GM21723 (cell line): ENCODE results near the gene IRF1.

Experiments
- ATAC-seq: cut with Tn5 transposase; IDR thresholded peaks from one replicate; pipeline ENCODE4 v1.9.1; 2021; ENCODE audit warnings: mild to moderate bottlenecking, moderate library complexity; ENCODE audit not compliant: unreplicated experiment

IRF1 gene

DNA sequence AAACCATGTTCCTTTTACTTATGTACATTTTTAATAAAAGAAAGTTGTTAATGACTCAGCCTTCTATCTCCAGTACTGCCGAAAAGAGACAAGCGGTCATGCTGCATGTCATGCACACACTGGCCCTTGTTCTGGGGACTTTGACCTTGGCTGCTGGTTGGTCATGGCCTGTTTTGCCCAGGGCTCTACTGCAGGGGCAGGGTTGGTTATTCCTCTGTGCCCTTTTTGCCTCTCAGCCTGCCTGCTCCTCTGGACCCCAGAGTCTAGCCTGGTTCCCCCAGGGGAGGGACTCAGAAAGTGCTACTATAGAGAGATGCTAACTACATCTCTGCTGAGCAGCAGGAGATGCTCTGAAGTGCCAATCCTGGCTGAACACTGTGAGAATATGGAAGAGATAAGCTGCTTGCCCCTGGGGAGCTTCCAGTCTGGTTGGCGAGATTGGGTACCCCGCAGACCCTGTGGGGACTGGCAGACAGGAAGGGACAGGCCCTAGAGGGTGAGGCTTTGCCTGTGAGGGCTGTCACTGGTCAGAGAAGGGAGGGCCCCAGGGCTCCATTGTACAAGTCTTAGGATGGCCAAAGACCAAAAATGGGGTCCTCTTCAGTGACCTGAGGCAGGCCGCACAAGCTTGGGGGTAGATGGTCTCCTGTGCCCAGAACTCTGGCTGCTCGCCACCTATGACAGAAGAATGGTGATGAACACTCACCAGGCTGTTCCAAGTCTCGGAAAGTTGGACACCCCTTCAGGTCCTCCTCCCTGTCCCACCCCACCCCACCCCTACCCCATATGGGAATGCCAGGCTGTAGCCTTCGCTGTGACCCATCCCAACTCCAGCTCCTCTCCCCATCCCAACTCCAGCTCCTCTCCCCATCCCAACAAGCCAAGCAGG is 14.3 kb downstream of the IRF1 start:
- ATAC-seq: no peak

DNA sequence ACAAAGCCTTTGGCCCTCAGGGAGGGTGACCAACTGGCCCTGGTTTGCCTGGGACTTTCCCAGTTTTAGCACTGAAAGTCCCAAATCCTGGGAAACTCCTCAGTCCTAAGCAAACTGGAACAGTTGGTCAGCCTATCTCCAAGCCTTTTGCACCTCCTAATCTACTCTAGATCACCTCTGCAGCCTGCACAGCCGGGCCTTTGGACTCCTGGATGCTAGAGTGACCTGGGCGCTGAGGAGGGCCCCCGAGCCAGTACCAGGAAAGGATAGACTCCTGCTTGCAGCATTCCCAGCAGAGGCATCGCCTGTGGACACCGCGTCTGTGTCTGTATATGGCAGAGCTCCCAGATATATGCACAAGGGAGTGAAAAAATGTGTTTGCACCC is 15.1 kb downstream of the IRF1 start:
- ATAC-seq: no peak

DNA sequence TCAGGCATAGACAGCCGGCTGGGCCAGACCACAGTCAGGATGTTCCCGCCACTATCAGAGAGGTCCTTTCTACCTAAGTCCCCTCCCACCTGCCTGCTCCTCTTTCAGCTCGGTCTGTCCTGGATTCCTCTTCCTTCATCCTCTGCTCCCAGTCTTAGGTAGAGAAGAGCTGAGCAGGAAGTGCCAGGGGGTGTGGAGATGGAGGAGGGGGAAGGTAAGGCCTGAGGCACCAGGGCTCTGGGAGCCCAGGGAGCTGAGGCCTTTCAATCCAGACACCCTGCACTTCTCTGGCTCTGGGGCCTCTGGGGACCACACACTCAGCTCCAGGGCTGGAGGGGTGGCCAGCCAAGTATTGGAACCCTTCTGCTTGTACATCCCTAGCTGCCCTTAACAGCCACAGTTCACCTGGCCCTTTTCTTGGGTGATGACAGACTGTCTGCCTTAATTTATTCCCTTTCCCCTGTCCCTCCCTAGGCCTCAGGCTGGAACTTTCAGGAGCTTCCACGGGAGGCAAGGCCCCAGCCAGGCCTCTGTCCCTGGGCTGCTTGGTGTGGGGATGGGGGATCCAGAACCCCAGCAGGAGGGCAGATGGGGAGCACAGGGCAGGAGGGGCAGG is 15.6 kb downstream of the IRF1 start:
- no peak for ATAC-seq

DNA sequence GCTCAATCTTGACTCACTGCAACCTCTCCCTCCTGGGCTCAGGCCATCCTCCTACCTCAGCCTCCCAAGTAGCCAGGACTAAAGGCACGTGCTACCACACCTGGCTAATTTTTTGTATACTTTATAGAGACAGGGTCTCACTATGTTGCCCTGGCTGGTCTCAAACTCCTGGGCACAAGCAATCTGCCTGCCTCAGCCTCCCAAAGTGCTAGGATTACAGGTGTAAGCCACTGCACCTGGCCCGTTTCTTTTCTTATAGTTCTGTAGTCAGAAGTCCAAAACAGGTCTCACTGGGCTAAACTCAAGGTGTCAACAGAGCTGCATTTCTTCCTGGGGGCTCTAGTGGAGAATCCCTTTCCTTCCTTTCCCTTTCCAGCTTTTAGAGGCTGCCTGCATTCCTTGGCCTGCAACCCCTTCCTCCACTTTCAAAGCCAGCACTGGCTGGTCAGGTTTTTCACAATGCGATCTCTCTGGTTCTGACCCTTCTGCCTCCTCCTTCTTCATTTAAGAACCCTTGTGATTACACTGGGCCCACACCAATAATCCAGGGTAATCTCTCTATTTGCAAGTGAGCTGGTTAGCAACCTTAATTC is 16.3 kb downstream of the IRF1 start:
- no peak for ATAC-seq

DNA sequence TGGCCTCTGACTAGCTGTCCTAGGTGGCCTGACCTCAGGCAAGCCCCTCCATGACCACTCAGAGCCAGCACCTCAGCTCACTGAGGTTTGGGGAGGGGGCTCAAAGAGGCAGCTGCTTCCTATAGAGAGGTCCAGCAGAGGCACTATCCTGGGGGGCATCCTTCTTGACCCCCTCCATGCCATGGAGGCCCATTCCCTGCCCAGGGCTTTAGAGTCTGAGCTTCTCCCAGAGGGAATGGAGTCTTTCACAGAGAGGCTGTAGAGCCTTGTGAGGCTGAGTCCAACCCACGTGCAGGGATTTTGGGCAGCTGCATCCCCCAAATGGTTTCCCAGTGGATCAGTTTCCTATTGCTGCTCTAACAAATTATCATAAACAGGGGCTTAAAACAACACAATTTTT is 16.9 kb downstream of the IRF1 start:
- no peak for ATAC-seq

DNA sequence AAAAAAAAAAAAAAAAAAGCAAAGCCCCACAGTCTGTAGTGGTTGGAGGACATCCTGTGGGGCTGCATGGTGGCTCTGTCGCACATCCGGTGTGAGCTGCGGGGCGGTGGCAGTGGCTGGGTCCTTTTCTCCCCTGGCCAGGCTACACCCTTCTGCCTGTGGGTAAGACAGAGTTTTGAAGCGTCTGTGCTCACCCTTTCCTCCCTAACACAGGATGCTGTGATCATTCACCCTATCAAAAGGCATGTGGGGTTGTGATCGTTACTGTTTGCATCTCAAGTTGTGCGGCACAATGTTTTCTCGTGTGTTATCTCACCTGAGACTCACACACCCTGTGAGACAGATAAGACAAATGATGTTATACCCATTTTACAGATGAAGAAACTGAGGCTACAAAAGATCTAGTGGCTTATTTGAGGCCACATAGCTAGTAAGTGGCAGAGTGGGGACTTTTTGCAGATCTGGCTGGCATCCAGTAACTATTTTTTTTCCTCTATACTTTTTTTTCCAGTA is 17.5 kb downstream of the IRF1 start:
- peak; percentile 71 for ATAC-seq

DNA sequence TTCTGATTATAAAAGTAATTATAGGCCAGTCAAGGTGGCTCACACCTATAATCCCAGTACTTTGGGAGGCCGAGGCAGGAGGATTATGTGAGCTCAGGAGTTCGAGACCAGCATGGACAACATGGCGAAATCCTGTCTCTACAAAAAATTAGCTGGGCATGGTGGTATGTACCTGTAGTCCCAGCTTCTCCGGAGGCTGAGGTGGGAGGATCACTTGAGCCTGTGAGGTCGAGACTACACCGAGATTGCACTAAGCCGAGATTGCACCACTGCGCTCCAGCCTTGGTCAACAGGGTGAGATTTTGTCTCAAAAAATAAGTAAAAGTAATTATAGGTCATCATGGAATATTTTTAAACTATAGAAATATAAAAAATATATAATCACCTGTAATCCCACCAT is 18.1 kb downstream of the IRF1 start:
- no peak for ATAC-seq

DNA sequence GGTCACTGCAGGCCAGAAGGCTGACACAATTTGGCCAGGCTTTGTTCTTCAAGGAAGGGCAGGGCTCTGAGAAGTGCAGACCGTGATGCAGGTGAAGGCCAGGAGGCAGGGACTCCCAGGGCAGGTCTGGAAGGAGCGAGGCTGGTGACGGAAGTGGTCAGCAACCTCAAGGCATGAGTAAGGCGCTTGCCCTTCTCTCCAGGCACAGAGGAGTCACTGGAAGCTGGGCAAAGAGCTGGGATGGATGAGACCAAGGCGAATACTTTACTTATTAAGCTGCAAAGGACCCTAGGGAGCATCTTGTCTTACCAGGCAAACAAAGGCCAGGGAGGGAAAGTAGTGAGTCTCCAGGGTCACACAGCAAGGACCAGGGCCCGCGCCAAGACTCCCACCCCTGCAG is 18.6 kb downstream of the IRF1 start:
- ATAC-seq: no peak

DNA sequence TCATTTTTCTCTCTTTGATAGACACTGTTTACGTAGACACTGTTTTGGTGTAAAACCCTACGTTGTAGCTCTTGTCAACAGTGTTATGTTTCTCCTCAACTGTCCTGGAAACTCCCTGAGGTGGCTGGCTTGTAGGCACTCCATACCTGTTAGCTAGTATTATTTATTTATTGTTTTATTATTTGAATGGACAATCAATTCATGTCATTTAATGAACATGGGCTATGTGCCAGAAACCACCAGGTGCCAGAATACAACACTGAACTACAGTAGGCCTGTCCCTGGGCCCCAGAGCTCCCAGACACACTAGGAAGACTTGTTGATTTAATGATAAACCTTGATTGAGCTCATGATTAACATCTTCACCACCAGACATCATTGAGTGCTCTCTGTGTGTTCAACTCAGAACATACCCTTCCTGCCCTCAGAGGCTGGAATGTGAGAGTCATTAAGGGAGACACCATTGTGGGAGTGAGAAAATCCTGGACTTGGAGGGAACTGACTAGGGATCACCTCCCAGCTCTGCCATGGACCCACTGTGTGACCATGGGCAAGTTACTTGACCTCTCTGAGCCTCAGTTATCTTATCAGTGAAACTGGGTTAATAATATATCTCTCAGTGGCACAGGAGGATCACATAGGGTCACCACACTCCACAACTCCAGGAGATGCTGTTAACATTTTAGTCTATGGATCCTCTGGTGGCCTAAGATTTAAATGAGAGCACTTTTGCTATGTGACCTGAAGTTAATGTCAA is 19.2 kb downstream of the IRF1 start:
- ATAC-seq: no peak

DNA sequence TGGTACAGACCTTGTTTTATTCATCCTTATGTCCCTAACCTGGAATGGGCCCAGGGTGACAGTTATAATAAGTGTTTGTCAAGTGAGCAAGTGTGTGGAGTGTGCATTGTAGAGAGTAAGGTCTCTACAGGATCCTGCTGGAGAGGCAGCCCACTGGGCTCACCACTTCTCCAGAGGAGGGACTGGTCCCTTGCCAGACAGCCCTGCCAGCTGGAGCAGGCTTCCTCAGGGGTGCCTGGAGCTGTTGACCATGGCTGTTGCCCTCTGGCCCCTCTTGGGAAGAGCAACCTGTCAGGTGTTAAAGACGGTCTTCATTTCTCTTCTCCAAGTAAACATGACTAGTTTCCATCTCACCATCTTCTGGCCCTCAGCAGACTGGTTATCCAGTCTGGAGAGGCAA is 20.0 kb downstream of the IRF1 start:
- no peak for ATAC-seq

DNA sequence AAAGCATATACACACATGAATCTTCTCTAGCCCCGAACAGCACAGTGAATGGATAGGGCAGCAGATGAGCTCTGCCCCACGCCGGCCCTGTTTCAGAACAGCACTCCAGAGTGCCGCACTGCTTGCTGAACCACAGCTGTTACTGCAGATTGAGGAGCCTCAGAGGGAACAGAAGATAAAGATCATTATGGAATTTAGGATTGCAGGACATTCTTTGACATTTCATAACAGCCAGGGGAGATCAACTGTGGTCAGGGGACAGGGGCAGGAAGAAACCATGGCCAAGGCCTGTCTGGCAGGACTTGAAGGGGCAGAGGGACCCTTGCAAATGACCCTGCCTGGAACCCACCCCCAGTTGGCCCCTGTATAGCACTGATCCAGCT is 20.6 kb downstream of the IRF1 start:
- no peak for ATAC-seq

DNA sequence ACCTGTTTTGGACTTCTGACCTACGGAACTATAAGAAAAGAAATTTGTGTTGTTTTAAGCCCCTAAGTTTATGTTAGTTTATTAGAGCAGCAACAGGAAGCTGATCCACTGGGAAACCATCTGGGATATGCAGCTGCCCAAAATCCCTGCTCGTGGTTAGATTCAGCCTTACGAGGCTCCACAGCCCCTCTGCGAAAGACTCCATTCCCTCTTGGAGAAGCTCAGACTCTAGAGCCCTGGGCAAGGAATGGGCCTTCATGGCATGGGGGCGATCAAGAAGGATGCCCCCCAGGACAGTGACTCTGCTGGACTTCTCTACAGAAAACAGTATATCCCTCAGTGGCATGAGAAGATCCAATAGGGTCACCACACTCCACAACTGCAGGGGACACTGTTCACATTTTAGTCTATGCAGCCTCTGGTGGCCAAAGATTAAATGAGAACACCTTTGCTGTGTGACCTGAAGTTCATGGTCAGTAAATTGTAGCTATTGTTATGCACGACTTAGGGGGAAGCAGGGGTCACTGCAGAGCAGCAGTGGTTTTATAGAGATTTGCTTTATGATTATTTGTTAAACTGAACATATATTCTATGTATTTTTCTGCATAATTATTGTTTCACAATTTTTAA is 21.1 kb downstream of the IRF1 start:
- ATAC-seq: no peak

DNA sequence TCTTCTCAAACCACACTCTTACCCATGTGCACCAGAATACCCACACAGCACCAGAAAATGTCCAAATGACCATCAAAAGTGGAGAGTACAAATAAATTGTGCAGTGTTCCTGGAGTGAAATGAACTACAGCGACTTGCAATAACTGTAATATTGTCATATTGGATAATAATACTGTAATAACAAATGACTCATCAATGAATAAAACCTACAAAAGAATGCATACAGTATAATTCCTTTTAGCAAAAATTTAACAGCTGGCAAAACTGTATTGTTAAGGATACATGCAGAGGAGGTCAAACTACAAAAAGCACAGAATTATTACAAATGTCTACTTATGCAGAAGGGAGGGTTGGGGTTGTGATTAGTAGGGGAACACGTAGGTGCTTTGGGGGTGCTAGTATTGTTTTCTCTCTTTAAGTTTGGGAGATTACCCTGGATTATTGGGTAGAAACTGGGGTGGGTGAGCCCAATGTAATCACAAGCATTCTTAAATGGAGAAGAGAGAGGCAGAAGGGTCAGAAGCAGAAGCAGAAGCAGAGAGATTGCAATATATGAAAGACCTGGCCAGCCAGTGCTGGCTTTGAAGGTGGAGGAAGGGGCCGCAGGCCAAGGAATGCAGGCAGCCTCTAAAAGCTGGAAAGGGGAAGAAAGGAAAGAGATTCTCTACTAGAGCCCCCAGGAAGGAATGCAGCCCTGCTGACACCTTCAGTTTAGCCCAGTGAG is 21.8 kb downstream of the IRF1 start:
- ATAC-seq: no peak

DNA sequence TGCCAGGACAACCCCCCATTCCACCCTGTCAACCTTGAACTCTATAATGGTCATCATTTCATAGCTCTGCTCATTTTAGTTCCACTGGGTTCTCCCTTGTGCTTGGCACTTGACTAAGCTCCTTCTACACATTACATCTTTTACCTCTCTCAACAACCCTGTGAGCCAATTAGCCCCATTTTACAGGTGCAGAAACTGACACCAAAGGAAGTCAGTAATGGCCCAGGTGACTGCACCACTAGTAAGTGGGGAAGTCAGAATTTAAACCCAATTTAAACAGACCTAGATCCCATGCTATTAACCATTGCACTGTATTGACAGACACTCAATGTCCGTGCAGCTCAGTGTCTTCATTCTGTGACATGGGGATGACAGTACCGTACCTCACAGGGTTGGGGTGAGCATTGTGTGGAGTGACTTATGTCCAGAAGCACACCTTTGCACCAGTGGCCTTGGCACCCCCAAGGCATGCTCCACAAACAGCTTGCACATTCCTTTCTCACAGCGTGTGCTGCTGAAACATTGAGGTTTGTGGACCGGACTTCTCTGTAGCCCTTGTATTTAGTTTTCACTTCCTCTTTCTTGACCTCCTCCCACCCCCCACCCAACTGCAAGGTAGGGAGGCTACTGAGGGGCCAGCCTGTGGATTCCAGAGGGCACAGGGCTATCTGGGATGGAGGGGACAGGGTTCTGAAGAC is 23.1 kb downstream of the IRF1 start:
- peak; percentile 44 for ATAC-seq

DNA sequence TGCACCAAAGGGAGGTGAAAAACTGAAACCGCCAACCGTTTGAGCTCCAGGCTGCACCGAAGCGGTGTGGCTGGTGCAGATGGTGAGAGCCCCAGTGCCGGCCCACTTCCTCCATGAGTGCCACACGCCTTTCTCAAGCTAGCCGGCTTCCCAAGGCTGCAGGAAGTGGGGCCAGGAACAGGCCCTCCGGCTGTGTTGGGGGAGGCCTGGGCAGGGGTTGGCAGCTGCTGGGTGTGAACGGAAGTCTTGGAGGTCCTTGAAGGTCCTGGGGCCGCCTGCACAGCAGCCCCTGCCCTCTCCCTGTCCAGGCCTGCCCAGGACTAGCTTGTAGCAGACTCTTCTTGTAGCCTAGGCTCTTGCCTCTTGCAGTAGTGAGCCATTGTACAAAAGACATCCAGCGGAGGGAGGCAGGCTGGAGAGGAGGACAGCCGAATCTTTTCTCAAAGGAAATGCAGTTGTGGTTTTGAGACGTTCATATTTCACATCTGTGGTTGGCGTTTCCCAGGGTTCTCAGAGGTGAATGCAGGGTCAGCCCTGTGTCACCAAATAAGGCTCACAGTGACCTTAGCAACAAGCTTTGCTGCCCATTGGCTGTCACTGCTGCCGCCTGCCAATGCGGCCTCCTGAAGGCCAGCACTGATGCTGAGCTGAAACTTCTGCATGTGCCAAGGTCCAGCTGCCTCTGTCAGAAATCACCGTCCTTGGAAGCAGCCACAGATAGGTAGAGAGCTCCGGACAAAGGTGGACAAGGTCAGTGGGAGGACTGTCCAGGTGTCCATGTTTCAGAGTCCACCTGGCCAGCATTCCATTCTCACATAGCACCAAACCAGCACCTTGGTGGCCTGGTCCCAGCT is 23.9 kb downstream of the IRF1 start:
- ATAC-seq: peak; percentile 61

DNA sequence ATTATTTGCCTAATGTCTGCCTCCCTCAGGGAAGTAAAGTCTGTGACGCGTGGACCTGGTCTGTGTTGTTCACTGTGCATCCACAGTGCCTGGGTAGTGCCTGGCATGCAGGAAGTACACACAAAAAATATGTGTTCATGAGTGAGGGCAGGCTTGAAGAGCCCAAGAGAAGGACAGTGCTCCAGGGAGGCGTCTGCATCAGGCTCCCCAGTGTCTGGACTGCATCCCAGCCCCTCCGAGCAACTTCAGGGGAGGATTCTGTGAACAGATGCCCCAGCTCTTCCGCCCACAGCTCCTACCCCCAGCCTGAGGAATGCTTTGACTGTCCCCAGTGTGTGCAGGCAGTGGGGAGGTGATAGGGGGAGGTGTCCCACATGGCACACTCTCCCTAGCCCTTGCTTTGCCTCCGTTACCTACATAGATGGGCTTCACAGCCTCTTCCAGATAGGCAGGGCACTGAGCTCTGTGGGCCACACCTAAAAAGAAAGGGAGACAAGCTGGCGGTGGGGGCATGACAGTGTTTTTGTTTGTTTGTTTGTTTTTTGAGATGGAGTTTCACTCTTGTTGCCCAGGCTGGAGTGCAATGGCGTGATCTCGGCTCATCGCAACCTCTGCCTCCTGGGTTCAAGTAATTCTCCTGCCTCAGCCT is 25.4 kb downstream of the IRF1 start:
- no peak for ATAC-seq

DNA sequence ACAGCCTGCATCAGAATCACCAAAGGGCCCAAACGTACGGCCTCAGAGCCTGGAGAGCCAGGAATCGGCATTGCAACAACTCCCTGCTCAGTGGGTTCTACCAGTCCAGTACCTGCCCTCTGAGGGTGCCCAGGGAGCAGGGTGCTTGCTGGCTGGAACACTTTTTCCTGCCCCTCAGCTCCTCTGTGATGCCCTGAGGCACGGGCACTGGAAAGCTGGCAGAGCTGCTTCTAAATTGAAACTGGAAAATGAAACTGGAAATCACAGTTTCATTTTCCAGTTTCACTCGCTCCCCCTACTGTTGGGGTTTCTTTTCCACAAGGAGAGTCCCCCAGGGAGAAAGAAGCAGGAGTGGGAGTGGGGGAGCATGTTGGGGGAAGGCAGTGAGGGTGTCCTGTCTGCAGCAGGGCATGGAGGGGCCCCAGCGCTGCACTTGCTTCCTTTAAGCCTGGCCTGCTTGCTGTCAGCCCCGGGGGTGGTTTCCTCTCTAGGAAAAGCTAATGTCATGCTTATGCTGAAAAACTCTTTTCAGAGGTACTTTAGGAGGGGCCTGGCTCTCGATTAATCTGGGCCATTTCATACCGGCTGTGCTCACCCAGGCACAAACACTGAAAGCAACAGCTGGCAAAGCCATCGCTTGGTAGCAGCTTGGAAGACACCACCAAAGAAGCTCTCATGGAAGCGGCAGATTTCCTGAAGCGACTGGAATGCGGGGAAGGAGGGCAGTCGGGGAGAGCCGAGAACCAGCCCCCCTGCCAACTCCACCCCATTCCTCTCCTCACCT is 26.2 kb downstream of the IRF1 start:
- ATAC-seq: no peak

DNA sequence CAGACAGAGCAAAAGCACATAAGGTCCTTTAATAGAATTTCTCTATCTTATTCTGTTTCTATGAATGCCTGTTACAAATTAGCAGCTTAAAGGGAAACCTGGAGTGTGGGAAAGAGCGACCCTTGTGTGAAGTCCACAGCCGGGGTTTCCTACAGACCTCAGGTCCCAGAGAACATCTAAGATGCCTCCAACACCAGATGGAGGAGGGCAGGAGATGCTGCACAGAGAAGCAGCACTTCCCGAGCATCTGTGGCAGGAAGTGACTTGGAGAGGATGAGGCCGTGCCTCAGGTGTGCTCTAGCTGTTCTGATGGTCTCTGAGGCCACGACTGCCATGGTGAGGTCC is 26.8 kb downstream of the IRF1 start:
- no peak for ATAC-seq
